ENCODE data around the gene ITGA1. TPM values are rescaled to one million over a fixed set of nuclear protein-coding genes. Genes with fewer than 3 reads are reported as not detected.

ITGA1 gene
- total and polyA plus RNA-seq, 2 donors (not counting 1 experiment from before 2014, with no cell fraction given), result 12.6 to 115 TPM

- H3K9ac ChIP-seq (ENCODE audit: insufficient read depth, low read length), result no peak overlapping the region
- no peak overlapping the region for H2AFZ ChIP-seq (ENCODE audit: low read length)
- no peaks in the 10 kb centered on the region for H3K79me2 ChIP-seq (ENCODE audit: control insufficient read depth, insufficient read depth, low read length)
- no peaks in the 10 kb centered on the region for H3K27me3 ChIP-seq (ENCODE audit: control insufficient read depth, insufficient read depth, low read length)
- H3K27ac ChIP-seq (ENCODE audit: insufficient read depth, low read length), result no peak overlapping the region
- no peaks in the 10 kb centered on the region for H3K9me3 ChIP-seq (ENCODE audit: control insufficient read depth, insufficient read depth, low read depth, low read length)
- no peaks in the 10 kb centered on the region for H4K20me1 ChIP-seq (ENCODE audit: control insufficient read depth, extremely low read depth, insufficient read depth, low read length)
- no peak for TF ChIP-seq EZH2 (IDR thresholded peaks at IDR 0.05; ENCODE audit: low read length, missing control alignments)
- H3K36me3 ChIP-seq (ENCODE audit: control insufficient read depth, insufficient read depth, low read length), result no peaks in the 10 kb centered on the region
- H3K4me1 ChIP-seq (ENCODE audit: control insufficient read depth, extremely low read depth, insufficient read depth, low read length), result no peaks in the 10 kb centered on the region
- H3K4me3 ChIP-seq (replicated peaks in 1 of 4; ENCODE audit: control extremely low read depth in 1 of 4, insufficient read depth in 1 of 4, low read depth in 3 of 4, low read length in 4 of 4), result no peak overlapping the region
- no peak overlapping the region for H3K4me2 ChIP-seq (ENCODE audit: extremely low read depth, insufficient read depth, low read length)
- no peak for DNase-seq (ENCODE audit: low read depth in 2 of 2)
These were observed 99.3 kb downstream of the ITGA1 start for GRCh38 chr5:52887066-52887465.

- no peak for TF ChIP-seq EZH2 (IDR thresholded peaks at IDR 0.05; ENCODE audit: low read length, missing control alignments)
- no peak for TF ChIP-seq CTCF (conservative IDR thresholded peaks at IDR 0.05 in 1 of 2, IDR thresholded peaks at IDR 0.05 in 1 of 2; ENCODE audit: low read depth in 1 of 2, low read length in 2 of 2)
- Histone ChIP-seq H3K79me2 (ENCODE audit: control insufficient read depth, insufficient read depth, low read length) (no peaks in the 10 kb centered on the region), H3K4me2 (ENCODE audit: extremely low read depth, insufficient read depth, low read length) (no peak overlapping the region), H3K9me3 (ENCODE audit: control insufficient read depth, insufficient read depth, low read depth, low read length) (no peaks in the 10 kb centered on the region), H3K9ac (ENCODE audit: insufficient read depth, low read length) (no peak overlapping the region), H3K4me3 (replicated peaks in 1 of 4; ENCODE audit: control extremely low read depth in 1 of 4, insufficient read depth in 1 of 4, low read depth in 3 of 4, low read length in 4 of 4) (no peak overlapping the region), H2AFZ (ENCODE audit: low read length) (no peak overlapping the region), H3K27me3 (ENCODE audit: control insufficient read depth, insufficient read depth, low read length) (no peaks in the 10 kb centered on the region), H3K4me1 (ENCODE audit: control insufficient read depth, extremely low read depth, insufficient read depth, low read length) (peaks cover 3% of the 10 kb centered on the region), H3K27ac (ENCODE audit: insufficient read depth, low read length) (no peak overlapping the region), H4K20me1 (ENCODE audit: control insufficient read depth, extremely low read depth, insufficient read depth, low read length) (no peaks in the 10 kb centered on the region), H3K36me3 (ENCODE audit: control insufficient read depth, insufficient read depth, low read length) (no peaks in the 10 kb centered on the region)
- no peak for DNase-seq (ENCODE audit: low read depth in 2 of 2)
These were observed 100.6 kb downstream of the ITGA1 start for GRCh38 chr5:52888363-52888762.

GRCh38 chr5:52892242-52892878 lies 104.6 kb downstream of the ITGA1 start:
- no peak overlapping the region for H3K4me2 ChIP-seq (ENCODE audit: extremely low read depth, insufficient read depth, low read length)
- no peak overlapping the region for H3K27ac ChIP-seq (ENCODE audit: insufficient read depth, low read length)

More at GRCh38 chr5:52892242-52892878, 104.6 kb downstream of the ITGA1 start:
- Histone ChIP-seq H3K4me1 (ENCODE audit: control insufficient read depth, extremely low read depth, insufficient read depth, low read length) (peaks cover 17% of the 10 kb centered on the region), H3K9me3 (ENCODE audit: control insufficient read depth, insufficient read depth, low read depth, low read length) (no peaks in the 10 kb centered on the region), H3K9ac (ENCODE audit: insufficient read depth, low read length) (no peak overlapping the region), H4K20me1 (ENCODE audit: control insufficient read depth, extremely low read depth, insufficient read depth, low read length) (no peaks in the 10 kb centered on the region), H3K4me3 (replicated peaks in 1 of 4; ENCODE audit: control extremely low read depth in 1 of 4, insufficient read depth in 1 of 4, low read depth in 3 of 4, low read length in 4 of 4) (no peak overlapping the region), H3K79me2 (ENCODE audit: control insufficient read depth, insufficient read depth, low read length) (no peaks in the 10 kb centered on the region), H2AFZ (ENCODE audit: low read length) (no peak overlapping the region), H3K36me3 (ENCODE audit: control insufficient read depth, insufficient read depth, low read length) (no peaks in the 10 kb centered on the region), H3K27me3 (ENCODE audit: control insufficient read depth, insufficient read depth, low read length) (no peaks in the 10 kb centered on the region)
- TF ChIP-seq EZH2 (IDR thresholded peaks at IDR 0.05; ENCODE audit: low read length, missing control alignments) (no peak), CTCF (conservative IDR thresholded peaks at IDR 0.05 in 1 of 2, IDR thresholded peaks at IDR 0.05 in 1 of 2; ENCODE audit: low read depth in 1 of 2, low read length in 2 of 2) (no peak)
- no peak for DNase-seq (ENCODE audit: low read depth in 2 of 2)
